ENCODE data around the gene OBP2B.
"Not testable (repeated sequence)": the region's sequence is repeated elsewhere in the genome, so short reads cannot be mapped to it uniquely, and the experiment has no call there.

Gene OBP2B

GRCh38 chr9:133230093-133230492 is 21.0 kb upstream of the OBP2B start:
- Histone ChIP-seq H3K27me3 (ENCODE audit: low read length) (no peaks in the 10 kb centered on the region), H3K36me3 (ENCODE audit: low read length) (no peaks in the 10 kb centered on the region), H3K9me3 (ENCODE audit: insufficient read depth, low read length) (no peaks in the 10 kb centered on the region), H3K4me3 (ENCODE audit: insufficient read depth, low read length, poor library complexity, severe bottlenecking) (no peak overlapping the region), H3K79me2 (ENCODE audit: insufficient read depth, low read length) (no peaks in the 10 kb centered on the region), H3F3A (ENCODE audit: insufficient read depth) (no peaks in the 10 kb centered on the region), H3K9ac (ENCODE audit: low read length) (no peak overlapping the region), H3K27ac (ENCODE audit: low read depth, low read length) (no peak overlapping the region), H4K20me1 (ENCODE audit: low read depth, low read length) (no peaks in the 10 kb centered on the region), H2AFZ (ENCODE audit: low read depth, low read length, severe bottlenecking) (no peak overlapping the region), H3K9me2 (replicated peaks; ENCODE audit: insufficient read depth, low read length) (no peaks in the 10 kb centered on the region), H3K4me2 (ENCODE audit: low read depth, low read length, poor library complexity, severe bottlenecking) (no peak overlapping the region)
- TF ChIP-seq EZH2phosphoT487 (conservative IDR thresholded peaks at IDR 0.05; ENCODE audit: low read length): no peak
- TF ChIP-seq CTCF (IDR thresholded peaks at IDR 0.05; ENCODE audit: insufficient read depth, low read length, poor library complexity, severe bottlenecking): no peak

GRCh38 chr9:133228474-133229193 is 19.6 kb upstream of the OBP2B start:
- not testable (repeated sequence) for H3K27ac ChIP-seq (ENCODE audit: low read depth, low read length); H3K27me3 ChIP-seq (ENCODE audit: low read length); H2AFZ ChIP-seq (ENCODE audit: low read depth, low read length, severe bottlenecking)

GRCh38 chr9:133227996-133228395 is 18.9 kb upstream of the OBP2B start:
- not testable (repeated sequence) for H3K27me3 ChIP-seq (ENCODE audit: low read length); H3K9me2 ChIP-seq (replicated peaks; ENCODE audit: insufficient read depth, low read length); H4K20me1 ChIP-seq (ENCODE audit: low read depth, low read length); H3K79me2 ChIP-seq (ENCODE audit: insufficient read depth, low read length); H2AFZ ChIP-seq (ENCODE audit: low read depth, low read length, severe bottlenecking); H3K27ac ChIP-seq (ENCODE audit: low read depth, low read length); H3K36me3 ChIP-seq (ENCODE audit: low read length); H3K9ac ChIP-seq (ENCODE audit: low read length); H3K9me3 ChIP-seq (ENCODE audit: insufficient read depth, low read length); H3K4me2 ChIP-seq (ENCODE audit: low read depth, low read length, poor library complexity, severe bottlenecking); H3F3A ChIP-seq (ENCODE audit: insufficient read depth); H3K4me3 ChIP-seq (ENCODE audit: insufficient read depth, low read length, poor library complexity, severe bottlenecking)

More at GRCh38 chr9:133228474-133229193, 19.6 kb upstream of the OBP2B start:
- not testable (repeated sequence) for H3K4me3 ChIP-seq (ENCODE audit: insufficient read depth, low read length, poor library complexity, severe bottlenecking); H3K4me2 ChIP-seq (ENCODE audit: low read depth, low read length, poor library complexity, severe bottlenecking); H3K9ac ChIP-seq (ENCODE audit: low read length); H3K36me3 ChIP-seq (ENCODE audit: low read length); H3K79me2 ChIP-seq (ENCODE audit: insufficient read depth, low read length); H4K20me1 ChIP-seq (ENCODE audit: low read depth, low read length); H3F3A ChIP-seq (ENCODE audit: insufficient read depth); H3K9me2 ChIP-seq (replicated peaks; ENCODE audit: insufficient read depth, low read length); H3K9me3 ChIP-seq (ENCODE audit: insufficient read depth, low read length)

- Histone ChIP-seq H3K9ac (ENCODE audit: low read length) (no peak overlapping the region), H3K4me3 (ENCODE audit: insufficient read depth, low read length, poor library complexity, severe bottlenecking) (no peak overlapping the region), H3K9me3 (ENCODE audit: insufficient read depth, low read length) (no peaks in the 10 kb centered on the region), H2AFZ (ENCODE audit: low read depth, low read length, severe bottlenecking) (no peak overlapping the region), H3K27me3 (ENCODE audit: low read length) (no peaks in the 10 kb centered on the region), H3K4me2 (ENCODE audit: low read depth, low read length, poor library complexity, severe bottlenecking) (no peak overlapping the region), H4K20me1 (ENCODE audit: low read depth, low read length) (no peaks in the 10 kb centered on the region), H3K9me2 (replicated peaks; ENCODE audit: insufficient read depth, low read length) (no peaks in the 10 kb centered on the region), H3K79me2 (ENCODE audit: insufficient read depth, low read length) (no peaks in the 10 kb centered on the region), H3K27ac (ENCODE audit: low read depth, low read length) (no peak overlapping the region), H3K36me3 (ENCODE audit: low read length) (no peaks in the 10 kb centered on the region), H3F3A (ENCODE audit: insufficient read depth) (no peaks in the 10 kb centered on the region)
- TF ChIP-seq EZH2phosphoT487 (conservative IDR thresholded peaks at IDR 0.05; ENCODE audit: low read length): no peak
- no peak for TF ChIP-seq CTCF (IDR thresholded peaks at IDR 0.05; ENCODE audit: insufficient read depth, low read length, poor library complexity, severe bottlenecking)
These were observed 18.3 kb upstream of the OBP2B start for GRCh38 chr9:133227242-133227860.
